IMR-90 (cell line): ENCODE measurements around the gene RANBP3. TPM values are rescaled to one million over a fixed set of nuclear protein-coding genes. Genes with fewer than 3 reads are reported as not detected.

Source experiments
- ATAC-seq: fragments of 200-7000 bp; cut with Tn5 transposase; 2 replicates; pipeline ENCODE4 v1.9.1; 2020; ENCODE audit warnings: low read depth, mild to moderate bottlenecking, moderate library complexity
- BruUV-seq: library from RNA; stranded (reverse); fragments of 400-500 nt; replicated peaks from 2 replicates; lab custom pipeline; 2021; lab: Mats Ljungman, UMichigan
- CTCF ChIA-PET: fragments of 300-600 bp; formaldehyde crosslinking; extraction: SDS; loops from one replicate; lab custom pipeline; 2021; ENCODE audit warnings: antibody characterized with exemption; lab: Yijun Ruan, JAX
- POLR2A ChIA-PET: fragments of 300-600 bp; sonication (Branson Sonifier 250); formaldehyde crosslinking; loops from one replicate; lab custom pipeline; 2022; ENCODE audit warnings: antibody characterized with exemption; ENCODE audit not compliant: unreplicated experiment; lab: Charles Lee
- DNase-seq: peaks from one replicate; pipeline ENCODE4 v3.0.0; 2013
- H2AFZ ChIP-seq: replicated peaks from 2 replicates; pipeline ENCODE3; 2013; ENCODE audit warnings: low read length, mild to moderate bottlenecking; ENCODE audit not compliant: poor library complexity
- H2AK5ac ChIP-seq: 2 replicates; pipeline ENCODE4 v1.6.1; 2013; ENCODE audit warnings: low read depth, low read length, inconsistent platforms
- H2AK9ac ChIP-seq: replicated peaks from 2 replicates; pipeline ENCODE3; 2013; ENCODE audit warnings: mild to moderate bottlenecking, low read depth, low read length, moderate library complexity; ENCODE audit not compliant: poor library complexity
- H2BK120ac ChIP-seq: 2 replicates; pipeline ENCODE4 v1.6.1; 2013; ENCODE audit warnings: low read depth, low read length, inconsistent platforms
- H2BK15ac ChIP-seq: 3 replicates; pipeline ENCODE4 v1.6.1; 2013; ENCODE audit warnings: low read depth, low read length, inconsistent platforms
- H2BK20ac ChIP-seq: 2 replicates; pipeline ENCODE4 v1.6.1; 2013; ENCODE audit warnings: low read depth, mild to moderate bottlenecking, inconsistent platforms, low read length, moderate library complexity
- H2BK5ac ChIP-seq: 2 replicates; pipeline ENCODE4 v1.6.1; 2013; ENCODE audit warnings: mild to moderate bottlenecking, low read depth, low read length, inconsistent platforms; ENCODE audit not compliant: poor library complexity, severe bottlenecking
- H3K14ac ChIP-seq: replicated peaks from 2 replicates; pipeline ENCODE4 v1.6.1; 2013; ENCODE audit warnings: low read depth, low read length, inconsistent platforms
- H3K18ac ChIP-seq: 2 replicates; pipeline ENCODE4 v1.6.1; 2013; ENCODE audit warnings: low read depth, low read length, control low read depth
- H3K23ac ChIP-seq: 2 replicates; pipeline ENCODE4 v1.6.1; 2013; ENCODE audit warnings: low read depth, low read length, inconsistent platforms
- H3K27ac ChIP-seq: 2 replicates; pipeline ENCODE4 v1.5.1; 2013; ENCODE audit warnings: mild to moderate bottlenecking, control low read depth, low read length; ENCODE audit not compliant: insufficient read depth
- H3K27me3 ChIP-seq: 2 replicates; pipeline ENCODE4 v1.6.1; 2013; ENCODE audit warnings: low read length; ENCODE audit not compliant: control insufficient read depth, insufficient read depth
- H3K36me3 ChIP-seq: 2 replicates; pipeline ENCODE4 v1.6.1; 2013; ENCODE audit warnings: low read length, mixed read lengths; ENCODE audit not compliant: control insufficient read depth, insufficient read depth
- H3K4ac ChIP-seq: 2 replicates; pipeline ENCODE4 v1.6.1; 2013; ENCODE audit warnings: low read depth, low read length, inconsistent platforms
- H3K4me1 ChIP-seq: 2 replicates; pipeline ENCODE4 v1.6.1; 2013; ENCODE audit warnings: low read length, mixed read lengths; ENCODE audit not compliant: control insufficient read depth, insufficient read depth
- H3K4me2 ChIP-seq: 2 replicates; pipeline ENCODE4 v1.6.1; 2013; ENCODE audit warnings: low read depth, mild to moderate bottlenecking, control low read depth, low read length, moderate library complexity
- H3K4me3 ChIP-seq: 2 replicates; pipeline ENCODE4 v1.5.1; 2013; ENCODE audit warnings: low read depth, mild to moderate bottlenecking, control low read depth, low read length, moderate library complexity; ENCODE audit not compliant: insufficient read depth
- H3K56ac ChIP-seq: 2 replicates; pipeline ENCODE4 v1.6.1; 2013; ENCODE audit warnings: low read length, inconsistent platforms; ENCODE audit not compliant: insufficient read depth; ENCODE audit errors: extremely low read depth
- H3K79me1 ChIP-seq, 2 experiments: 2 replicates each; pipeline ENCODE4 v1.6.1; 2013; ENCODE audit warnings: low read length in 2 of 2, inconsistent platforms in 1 of 2, low read depth in 1 of 2
- H3K9ac ChIP-seq: 2 replicates; pipeline ENCODE4 v1.6.1; 2013; ENCODE audit warnings: low read depth, low read length, control low read depth
- H3K9me1 ChIP-seq: 2 replicates; pipeline ENCODE4 v1.6.1; 2013; ENCODE audit warnings: low read length, inconsistent platforms; ENCODE audit not compliant: insufficient read depth
- H3K9me3 ChIP-seq: 2 replicates; pipeline ENCODE4 v1.6.1; 2013; ENCODE audit warnings: low read length; ENCODE audit not compliant: control insufficient read depth, insufficient read depth
- H4K20me1 ChIP-seq: 2 replicates; pipeline ENCODE4 v1.6.1; 2013; ENCODE audit warnings: low read length, inconsistent platforms; ENCODE audit not compliant: insufficient read depth
- H4K5ac ChIP-seq: 2 replicates; pipeline ENCODE4 v1.6.1; 2013; ENCODE audit warnings: mild to moderate bottlenecking, low read depth, low read length, control low read depth
- H4K8ac ChIP-seq, 2 experiments: 2 replicates each; pipeline ENCODE4 v1.6.1; 2013; ENCODE audit warnings: low read depth in 2 of 2, low read length in 2 of 2, control low read depth in 1 of 2, inconsistent platforms in 1 of 2
- H4K91ac ChIP-seq: 2 replicates; pipeline ENCODE4 v1.6.1; 2013; ENCODE audit warnings: low read depth, low read length, inconsistent platforms; ENCODE audit not compliant: insufficient read depth
- CEBPB ChIP-seq: IDR thresholded peaks from 2 replicates; pipeline ENCODE4 v1.6.1; 2012; ENCODE audit warnings: low read depth, low read length, improper control_type of control experiment
- CHD1 ChIP-seq: IDR thresholded peaks from 2 replicates; pipeline ENCODE4 v1.6.1; 2012; ENCODE audit warnings: low read depth, low read length, improper control_type of control experiment
- CTCF ChIP-seq: conservative IDR thresholded peaks from 2 replicates; pipeline ENCODE4 v1.5.1; 2012; ENCODE audit warnings: mild to moderate bottlenecking, low read depth, low read length, improper control_type of control experiment
- FOS ChIP-seq: fragments of 150-350 bp; IDR thresholded peaks from 2 replicates; pipeline ENCODE4 v1.6.1; 2016; ENCODE audit warnings: low read depth, low read length
- MAZ ChIP-seq: IDR thresholded peaks from 2 replicates; pipeline ENCODE4 v1.6.1; 2012; ENCODE audit warnings: low read depth, mild to moderate bottlenecking, low read length, improper control_type of control experiment, moderate library complexity, borderline replicate concordance
- MXI1 ChIP-seq: IDR thresholded peaks from 2 replicates; pipeline ENCODE4 v1.6.1; 2012; ENCODE audit warnings: low read depth, mild to moderate bottlenecking, low read length, moderate library complexity, borderline replicate concordance
- NFE2L2 ChIP-seq: fragments of 150-350 bp; IDR thresholded peaks from 2 replicates; pipeline ENCODE4 v1.6.1; 2016; ENCODE audit warnings: low read depth, mild to moderate bottlenecking, low read length
- POLR2A ChIP-seq: IDR thresholded peaks from 2 replicates; pipeline ENCODE4 v1.6.1; 2012; ENCODE audit warnings: mild to moderate bottlenecking, low read depth, low read length
- RAD21 ChIP-seq: IDR thresholded peaks from 2 replicates; pipeline ENCODE4 v1.6.1; 2012; ENCODE audit warnings: low read length, improper control_type of control experiment
- RCOR1 ChIP-seq: IDR thresholded peaks from 2 replicates; pipeline ENCODE4 v1.6.1; 2012; ENCODE audit warnings: mild to moderate bottlenecking, low read length, improper control_type of control experiment; ENCODE audit not compliant: insufficient replicate concordance
- RFX5 ChIP-seq: IDR thresholded peaks from 2 replicates; pipeline ENCODE4 v1.8.0; 2012; ENCODE audit warnings: low read depth, mild to moderate bottlenecking, low read length, moderate library complexity
- USF2 ChIP-seq: fragments of 150-350 bp; IDR thresholded peaks from 2 replicates; pipeline ENCODE4 v1.6.1; 2017; ENCODE audit warnings: mild to moderate bottlenecking, antibody characterized with exemption, low read length, low read depth
- WGBS, 2 experiments: methylation state at CpG; one replicate each; pipeline versions ENCODE4 v1.1.5 to v1.1.7; 2013; ENCODE audit warnings: missing lambda C conversion rate in 2 of 2; ENCODE audit not compliant: insufficient read length in 1 of 2; ENCODE audit errors: extremely low coverage in 2 of 2; 5-methylcytosine and 5-hydroxymethylcytosine counted together
- dilution Hi-C: fragments of 300-500 bp; cut with HindIII; formaldehyde crosslinking; loops from one replicate; pipeline ENCODE4 v1.14.3; 2018; ENCODE audit warnings: low sequenced_read_pairs; ENCODE audit not compliant: unreplicated experiment
- in situ Hi-C: fragments of 300-500 bp; cut with MboI; formaldehyde crosslinking; loops from 3 replicates; pipeline ENCODE4 v1.14.3; 2019; ENCODE audit warnings: low sequenced_read_pairs, inconsistent platforms, mixed read lengths
- intact Hi-C: fragments of 100-400 bp; cut with micrococcal nuclease; formaldehyde crosslinking; loops from 2 replicates; pipeline ENCODE4 v1.10.0; 2022
- polyA plus RNA-seq, 3 experiments: library from polyadenylated mRNA; depleted of rRNA; stranded (reverse); fragments of >200 nt; gene quantifications; 2 replicates each; pipeline ENCODE4 v1.2.3, GENCODE V29; 2012; ENCODE audit warnings: low replicate concordance in 1 of 3
- total RNA-seq: library from RNA; depleted of rRNA; stranded (reverse); fragments of >200 nt; gene quantifications from 2 replicates; pipeline ENCODE4 v1.2.3, GENCODE V29; 2012

RANBP3 gene
- total and polyA plus RNA-seq, 2 of the 4 experiments (the other 2 are of a cell fraction) = 42.5 to 111 TPM

- Histone ChIP-seq H3K23ac (peak overlapping the region; percentile 66), H3K27me3 (no peaks in the 10 kb centered on the region), H2BK120ac (peak overlapping the region; percentile 87), H3K9ac (no peak overlapping the region), H4K8ac (peak overlapping the region; percentile 35 to 46; a peak in 2 of 4 replicates), H2BK15ac (peak overlapping the region; percentile 89; the same call in 2 of the 3 replicates), H3K27ac (peak overlapping the region; percentile 67), H2BK20ac (peak overlapping the region; percentile 88), H2AFZ (no peak overlapping the region), H3K56ac (peak overlapping the region; percentile 46; the same call in 1 of the 2 replicates), H4K20me1 (peaks cover 75% of the 10 kb centered on the region), H3K14ac (peak overlapping the region; percentile 72), H3K4me1 (peaks cover 58% of the 10 kb centered on the region), H2BK5ac (peak overlapping the region; percentile 22), H3K79me1 (peaks cover 41 to 99% of the 10 kb centered on the region in 2 experiments), H3K9me3 (no peaks in the 10 kb centered on the region), H3K4ac (peak overlapping the region; percentile 91), H3K36me3 (peaks cover 15% of the 10 kb centered on the region), H2AK9ac (peak overlapping the region; percentile 22), H4K91ac (peak overlapping the region; percentile 64), H4K5ac (peak overlapping the region; percentile 37; the same call in 1 of the 2 replicates), H3K4me2 (peak overlapping the region; percentile 41; the same call in 1 of the 2 replicates), H2AK5ac (peak overlapping the region; percentile 96), H3K9me1 (peaks cover 45% of the 10 kb centered on the region), H3K4me3 (no peak overlapping the region), H3K18ac (peak overlapping the region; percentile 25; the same call in 1 of the 2 replicates)
- dilution Hi-C loops = no loop called here
- ATAC-seq = no peak
- ChIA-PET CTCF (no interaction called here), POLR2A (no interaction called here)
- no peak for TF ChIP-seq RCOR1
- no peak for TF ChIP-seq CTCF
- TF ChIP-seq RFX5 = no peak
- TF ChIP-seq NFE2L2 = no peak
- TF ChIP-seq RAD21 = no peak
- no peak for TF ChIP-seq MAZ
- TF ChIP-seq CEBPB = no peak
- no peak for TF ChIP-seq USF2
- no peak for TF ChIP-seq FOS
- no peak for TF ChIP-seq POLR2A
- no peak for TF ChIP-seq CHD1
- no peak for TF ChIP-seq MXI1
- BruUV-seq = no TSS peak
- in situ Hi-C loops = no loop called here
- intact Hi-C loops = no loop called here
- no peak for DNase-seq
- 60% methylated on average over 3 of the region's 18 CpGs; no CpG with 5 or more reads in 1 of the 2 experiments for WGBS, 2 experiments
Measured at GRCh38 chr19:5952193-5953029, 25.5 kb downstream of the RANBP3 start.
